Naive thymus-derived CD8-positive, alpha-beta T cell (primary cell): ENCODE measurements around the gene ZNF532. TPM values are rescaled to one million over a fixed set of nuclear protein-coding genes. Genes with fewer than 3 reads are reported as not detected.

Source experiments
- ATAC-seq, 2 donors: fragments of 150-1000 bp; cut with Tn5 transposase in 1 of 2; sonication (Bioruptor Pico), chemical (Tn5 transposase) in 1 of 2; 1 replicate in 1 of 2; 2 replicates in 1 of 2; pipeline ENCODE4 v1.10.0; 2021; ENCODE audit warnings: mild to moderate bottlenecking in 2 of 2, moderate library complexity in 2 of 2
- POLR2A ChIA-PET: fragments of 350-600 bp; sonication (Branson Sonifier 250); formaldehyde crosslinking; loops from one replicate; lab custom pipeline; 2021; ENCODE audit warnings: antibody characterized with exemption; lab: Charles Lee
- DNase-seq, 10 donors: peaks; one replicate each; pipeline versions ENCODE4 v3.0.0 to v3.0.0-alpha.2; 2020 to 2022
- H3K27ac Mint-ChIP-seq, 10 donors: one replicate each; pipeline ENCODE4 v1.8.0; 2020 to 2022; ENCODE audit warnings: mild to moderate bottlenecking in 10 of 10, mixed read lengths in 10 of 10, moderate library complexity in 4 of 10, inconsistent platforms in 1 of 10
- H3K27me3 Mint-ChIP-seq, 5 donors: one replicate each; pipeline ENCODE4 v1.8.0; 2021 to 2022; ENCODE audit warnings: mixed read lengths in 5 of 5
- H3K36me3 Mint-ChIP-seq, 3 donors: one replicate each; pipeline ENCODE4 v1.8.0; 2020 to 2022; ENCODE audit warnings: mixed read lengths in 3 of 3, mild to moderate bottlenecking in 2 of 3, inconsistent platforms in 1 of 3
- H3K4me1 Mint-ChIP-seq, 4 donors: one replicate each; pipeline ENCODE4 v1.8.0; 2021 to 2022; ENCODE audit warnings: mixed read lengths in 4 of 4
- H3K4me3 Mint-ChIP-seq, 10 donors: one replicate each; pipeline ENCODE4 v1.8.0; 2020 to 2022; ENCODE audit warnings: mild to moderate bottlenecking in 10 of 10, mixed read lengths in 10 of 10, moderate library complexity in 6 of 10, inconsistent platforms in 1 of 10
- H3K9me3 Mint-ChIP-seq, 9 donors: one replicate each; pipeline ENCODE4 v1.8.0; 2020 to 2022; ENCODE audit warnings: mixed read lengths in 9 of 9, mild to moderate bottlenecking in 3 of 9, inconsistent platforms in 1 of 9, moderate library complexity in 1 of 9
- polyA plus RNA-seq, 3 donors: library from polyadenylated mRNA; unstranded; fragments of 300-500 nt; fragmentation: Illumina TruSeq; gene quantifications; one replicate each; pipeline ENCODE4 v1.2.3, GENCODE V29; 2021
- total RNA-seq, 8 experiments: library from RNA in 2 of 8; stranded (reverse) in 2 of 8; gene quantifications; one replicate each; pipeline ENCODE4 v1.2.3 and lab custom pipeline; 2021 to 2026

Gene ZNF532
- total and polyA plus RNA-seq, 5 experiments from 2014 or later: 0.07 to 7.8 (median 3.8) TPM; not detected in 1

- Mint-ChIP-seq H3K4me3 (peak overlapping the region in 3 of 10 donors; percentile 7 to 56 (median 33)), H3K27me3 (peaks cover 3 to 60% (median 25%) of the 10 kb centered on the region in 5 donors), H3K27ac (peak overlapping the region in 2 of 10 donors; percentile 3 to 73), H3K36me3 (peaks cover 0 to 4% (median 0%) of the 10 kb centered on the region in 3 donors), H3K9me3 (peaks cover 0 to 3% (median 0%) of the 10 kb centered on the region in 9 donors), H3K4me1 (peaks cover 9 to 38% (median 17%) of the 10 kb centered on the region in 4 donors)
- ATAC-seq (peak; percentile 46 to 51), DNase-seq (peak in 2 of 10 donors; percentile 4 to 6)
- POLR2A ChIA-PET: no interaction called here
These were observed 31.6 kb downstream of the ZNF532 start for GRCh38 chr18:58896268-58896667.

- Mint-ChIP-seq H3K4me3 (peak overlapping the region in 5 of 10 donors; percentile 7 to 56 (median 30)), H3K36me3 (peaks cover 0 to 4% (median 0%) of the 10 kb centered on the region in 3 donors), H3K27me3 (peaks cover 3 to 60% (median 23%) of the 10 kb centered on the region in 5 donors), H3K4me1 (peaks cover 9 to 32% (median 17%) of the 10 kb centered on the region in 4 donors), H3K27ac (peak overlapping the region in 2 of 10 donors; percentile 3 to 73), H3K9me3 (peaks cover 0 to 3% (median 0%) of the 10 kb centered on the region in 9 donors)
- ATAC-seq (peak in 1 of 2 donors; percentile 32), DNase-seq (peak in 1 of 10 donors; percentile 1)
- POLR2A ChIA-PET: no interaction called here
These were observed 32.2 kb downstream of the ZNF532 start for GRCh38 chr18:58896734-58897508.

GRCh38 chr18:58898010-58898799 is 33.5 kb downstream of the ZNF532 start:
- peaks cover 0 to 3% (median 0%) of the 10 kb centered on the region in 9 donors for H3K9me3 Mint-ChIP-seq
- H3K36me3 Mint-ChIP-seq: peaks cover 0 to 4% (median 0%) of the 10 kb centered on the region in 3 donors
- peaks cover 9 to 31% (median 17%) of the 10 kb centered on the region in 4 donors for H3K4me1 Mint-ChIP-seq
- H3K27ac Mint-ChIP-seq: no peak overlapping the region
- no peak overlapping the region for H3K4me3 Mint-ChIP-seq
- DNase-seq (no peak), ATAC-seq (no peak)
- peaks cover 3 to 62% (median 22%) of the 10 kb centered on the region in 5 donors for H3K27me3 Mint-ChIP-seq
- POLR2A ChIA-PET: no interaction called here

GRCh38 chr18:58900015-58900649 is 35.5 kb downstream of the ZNF532 start:
- POLR2A ChIA-PET: no interaction called here
- Mint-ChIP-seq H3K9me3 (peaks cover 0 to 3% (median 0%) of the 10 kb centered on the region in 9 donors), H3K27me3 (peaks cover 3 to 55% (median 20%) of the 10 kb centered on the region in 5 donors), H3K27ac (no peak overlapping the region), H3K4me1 (peaks cover 9 to 30% (median 17%) of the 10 kb centered on the region in 4 donors), H3K4me3 (no peak overlapping the region), H3K36me3 (no peaks in the 10 kb centered on the region)
- ATAC-seq: no peak
- DNase-seq: no peak

GRCh38 chr18:58901143-58901542 is 36.5 kb downstream of the ZNF532 start:
- no peaks in the 10 kb centered on the region for H3K36me3 Mint-ChIP-seq
- POLR2A ChIA-PET: no interaction called here
- no peak for ATAC-seq
- H3K4me1 Mint-ChIP-seq: peaks cover 9 to 20% (median 14%) of the 10 kb centered on the region in 4 donors
- H3K4me3 Mint-ChIP-seq: no peak overlapping the region
- H3K27ac Mint-ChIP-seq: peak overlapping the region in 1 of 10 donors; percentile 0
- H3K9me3 Mint-ChIP-seq: peaks cover 0 to 2% (median 0%) of the 10 kb centered on the region in 9 donors
- H3K27me3 Mint-ChIP-seq: peaks cover 3 to 54% (median 24%) of the 10 kb centered on the region in 5 donors
- no peak for DNase-seq

GRCh38 chr18:58901783-58902182 is 37.1 kb downstream of the ZNF532 start:
- no peak overlapping the region for H3K27ac Mint-ChIP-seq
- peaks cover 2 to 14% (median 7%) of the 10 kb centered on the region in 4 donors for H3K4me1 Mint-ChIP-seq
- H3K9me3 Mint-ChIP-seq: no peaks in the 10 kb centered on the region
- peaks cover 3 to 53% (median 28%) of the 10 kb centered on the region in 5 donors for H3K27me3 Mint-ChIP-seq
- ATAC-seq (no peak), DNase-seq (no peak)
- POLR2A ChIA-PET: no interaction called here
- no peak overlapping the region for H3K4me3 Mint-ChIP-seq
- H3K36me3 Mint-ChIP-seq: no peaks in the 10 kb centered on the region

- Mint-ChIP-seq H3K9me3 (no peaks in the 10 kb centered on the region), H3K4me3 (no peak overlapping the region), H3K36me3 (no peaks in the 10 kb centered on the region), H3K4me1 (peaks cover 0 to 7% (median 0%) of the 10 kb centered on the region in 4 donors), H3K27ac (no peak overlapping the region), H3K27me3 (peaks cover 7 to 61% (median 29%) of the 10 kb centered on the region in 5 donors)
- ATAC-seq (no peak), DNase-seq (no peak)
- POLR2A ChIA-PET: no interaction called here
These were observed 38.3 kb downstream of the ZNF532 start for GRCh38 chr18:58902961-58903360.

- Mint-ChIP-seq H3K27ac (no peak overlapping the region), H3K27me3 (peaks cover 7 to 67% (median 33%) of the 10 kb centered on the region in 5 donors), H3K36me3 (no peaks in the 10 kb centered on the region), H3K4me1 (peaks cover 0 to 6% (median 0%) of the 10 kb centered on the region in 4 donors), H3K9me3 (no peaks in the 10 kb centered on the region), H3K4me3 (no peak overlapping the region)
- DNase-seq (no peak), ATAC-seq (no peak)
- POLR2A ChIA-PET: no interaction called here
These were observed 38.9 kb downstream of the ZNF532 start for GRCh38 chr18:58903533-58903932.

- H3K36me3 Mint-ChIP-seq: no peaks in the 10 kb centered on the region
- POLR2A ChIA-PET: no interaction called here
- H3K27ac Mint-ChIP-seq: no peak overlapping the region
- H3K4me1 Mint-ChIP-seq: peaks cover 0 to 3% (median 0%) of the 10 kb centered on the region in 4 donors
- DNase-seq (no peak), ATAC-seq (no peak)
- H3K4me3 Mint-ChIP-seq: no peak overlapping the region
- peaks cover 4 to 73% (median 38%) of the 10 kb centered on the region in 5 donors for H3K27me3 Mint-ChIP-seq
- no peaks in the 10 kb centered on the region for H3K9me3 Mint-ChIP-seq
These were observed 41.2 kb downstream of the ZNF532 start for GRCh38 chr18:58905777-58906428.

GRCh38 chr18:58908006-58908405 is 43.3 kb downstream of the ZNF532 start:
- no peak overlapping the region for H3K4me3 Mint-ChIP-seq
- H3K9me3 Mint-ChIP-seq: no peaks in the 10 kb centered on the region
- no peak for ATAC-seq
- POLR2A ChIA-PET: no interaction called here
- no peaks in the 10 kb centered on the region for H3K36me3 Mint-ChIP-seq
- H3K27me3 Mint-ChIP-seq: peaks cover 9 to 66% (median 48%) of the 10 kb centered on the region in 5 donors
- no peak overlapping the region for H3K27ac Mint-ChIP-seq
- H3K4me1 Mint-ChIP-seq: peaks cover 0 to 9% (median 0%) of the 10 kb centered on the region in 4 donors
- DNase-seq: no peak

- H3K27me3 Mint-ChIP-seq: peaks cover 9 to 56% (median 45%) of the 10 kb centered on the region in 5 donors
- no peak overlapping the region for H3K4me3 Mint-ChIP-seq
- no peaks in the 10 kb centered on the region for H3K36me3 Mint-ChIP-seq
- DNase-seq: no peak
- no peaks in the 10 kb centered on the region for H3K9me3 Mint-ChIP-seq
- H3K27ac Mint-ChIP-seq: peak overlapping the region in 1 of 10 donors; percentile 17
- ATAC-seq: no peak
- H3K4me1 Mint-ChIP-seq: peaks cover 0 to 17% (median 0%) of the 10 kb centered on the region in 4 donors
- POLR2A ChIA-PET: no interaction called here
These were observed 44.8 kb downstream of the ZNF532 start for GRCh38 chr18:58909521-58909920.

- Mint-ChIP-seq H3K36me3 (no peaks in the 10 kb centered on the region), H3K4me3 (no peak overlapping the region), H3K27ac (no peak overlapping the region), H3K9me3 (no peaks in the 10 kb centered on the region), H3K27me3 (peaks cover 9 to 63% (median 45%) of the 10 kb centered on the region in 5 donors), H3K4me1 (peaks cover 0 to 17% (median 0%) of the 10 kb centered on the region in 4 donors)
- ATAC-seq (no peak), DNase-seq (no peak)
- POLR2A ChIA-PET: no interaction called here
These were observed 46.6 kb downstream of the ZNF532 start for GRCh38 chr18:58911241-58911640.
